GM18499 (cell line): Measurements from ENCODE around the gene PHAX.
"Not testable (repeated sequence)": the region's sequence is repeated elsewhere in the genome, so short reads cannot be mapped to it uniquely, and the experiment has no call there.

Experiments
- ATAC-seq: cut with Tn5 transposase; IDR thresholded peaks from one replicate; pipeline ENCODE4 v1.9.1; 2021; ENCODE audit warnings: moderate number of reproducible peaks; ENCODE audit not compliant: insufficient read depth, unreplicated experiment

PHAX gene

DNA sequence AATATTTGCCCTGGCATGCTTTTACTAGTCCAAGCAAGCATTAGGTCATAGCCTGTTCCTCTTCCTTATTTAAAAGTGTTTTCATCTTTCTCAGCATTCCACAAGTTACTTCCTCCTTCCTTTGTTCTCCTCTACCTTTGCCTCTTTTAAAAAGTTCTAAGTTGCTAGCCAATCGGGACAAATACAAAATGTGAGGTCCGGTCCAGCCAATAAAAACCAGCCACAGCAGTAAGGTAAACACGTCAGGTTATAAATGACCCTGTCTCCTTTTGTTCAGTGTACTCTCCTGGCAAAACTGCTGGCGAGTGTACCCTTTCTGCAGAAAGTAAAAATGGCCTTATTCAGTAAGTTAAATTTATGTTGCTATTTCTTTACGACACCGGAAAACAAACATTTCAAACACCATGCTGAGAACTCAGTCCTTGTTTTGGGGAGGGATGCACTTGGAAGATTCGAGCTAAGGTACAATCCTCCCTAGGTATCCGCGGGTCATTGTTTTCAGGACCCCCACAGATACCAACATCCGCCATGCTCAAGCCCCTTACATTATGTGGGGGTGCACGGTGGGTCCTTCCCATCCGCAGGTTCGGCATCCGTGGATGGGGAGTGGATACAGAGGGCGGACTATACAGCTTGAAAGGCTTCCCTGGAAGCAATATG, 646 bp upstream of the PHAX start:
- not testable (repeated sequence) for ATAC-seq

DNA sequence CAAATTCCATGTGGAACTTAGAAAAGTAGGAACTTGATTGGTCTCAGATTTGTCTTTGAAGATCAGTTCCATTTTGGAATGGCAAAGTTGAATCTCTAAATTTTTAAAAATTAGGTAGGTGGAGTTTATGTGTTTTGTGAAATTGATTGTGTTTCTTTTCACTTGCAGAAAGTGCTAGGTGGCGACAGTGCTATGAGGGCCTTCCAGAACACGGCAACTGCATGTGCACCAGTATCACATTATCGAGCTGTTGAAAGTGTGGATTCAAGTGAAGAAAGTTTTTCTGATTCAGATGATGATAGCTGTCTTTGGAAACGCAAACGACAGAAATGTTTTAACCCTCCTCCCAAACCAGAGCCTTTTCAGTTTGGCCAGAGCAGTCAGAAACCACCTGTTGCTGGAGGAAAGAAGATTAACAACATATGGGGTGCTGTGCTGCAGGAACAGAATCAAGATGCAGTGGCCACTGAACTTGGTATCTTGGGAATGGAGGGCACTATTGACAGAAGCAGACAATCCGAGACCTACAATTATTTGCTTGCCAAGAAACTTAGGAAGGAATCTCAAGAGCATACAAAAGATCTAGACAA, 2.8 kb downstream of the PHAX start:
- no peak for ATAC-seq

- no peak for ATAC-seq
These were observed 4.8 kb downstream of the PHAX start for GRCh38 chr5:126605525-126605924.

- no peak for ATAC-seq
These were observed 9.4 kb downstream of the PHAX start for GRCh38 chr5:126610160-126610559.

- ATAC-seq, result no peak
These were observed 9.9 kb downstream of the PHAX start for GRCh38 chr5:126610616-126611015.

GRCh38 chr5:126613941-126614592, 13.3 kb downstream of the PHAX start:
- no peak for ATAC-seq

GRCh38 chr5:126615286-126615685, 14.5 kb downstream of the PHAX start:
- ATAC-seq, result peak; percentile 96

DNA sequence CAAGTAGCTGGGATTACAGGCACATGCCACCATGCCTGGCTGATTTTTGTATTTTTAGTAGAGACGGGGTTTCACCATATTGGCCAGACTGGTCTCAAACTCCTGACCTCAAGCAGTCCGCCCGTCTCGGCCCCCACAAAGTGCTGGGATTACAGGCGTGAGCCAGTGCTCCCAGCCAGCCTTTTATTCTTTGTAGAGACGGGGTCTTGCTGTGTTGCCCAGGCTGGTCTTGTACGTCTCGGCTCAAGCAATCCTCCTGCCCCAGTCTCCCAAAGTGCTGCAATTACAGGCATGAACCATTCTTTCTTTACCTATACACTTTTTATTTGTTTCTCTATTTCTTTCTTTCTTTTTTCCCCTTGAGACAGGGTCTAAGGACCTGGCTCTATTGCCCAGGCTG, 16.9 kb downstream of the PHAX start:
- not testable (repeated sequence) for ATAC-seq

- ATAC-seq, result no peak
These were observed 19.0 kb downstream of the PHAX start for GRCh38 chr5:126619781-126620180.

GRCh38 chr5:126624534-126624933, 23.8 kb downstream of the PHAX start:
- ATAC-seq, result no peak

- no peak for ATAC-seq
These were observed 27.4 kb downstream of the PHAX start for GRCh38 chr5:126628102-126628501.

DNA sequence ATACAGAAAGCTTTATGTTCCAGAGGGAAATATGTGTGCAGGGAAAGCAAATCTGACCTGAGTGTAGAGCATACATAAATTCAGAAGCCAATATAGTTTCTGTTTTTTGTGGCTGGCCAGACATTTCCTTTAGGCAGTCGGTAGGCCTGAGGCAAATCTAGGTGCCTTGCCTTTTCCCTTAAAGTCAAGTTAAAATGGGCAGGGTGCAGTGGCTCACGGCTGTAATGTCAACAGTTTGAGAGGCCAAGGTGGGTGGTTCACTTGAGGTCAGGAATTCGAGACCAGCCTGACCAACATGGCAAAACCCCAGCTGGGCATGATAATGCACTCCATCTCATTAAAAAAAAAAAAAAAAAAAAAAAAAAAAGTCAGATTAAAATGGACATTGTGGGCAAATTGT, 31.2 kb downstream of the PHAX start:
- ATAC-seq, result no peak

GRCh38 chr5:126633552-126633951, 32.8 kb downstream of the PHAX start:
- no peak for ATAC-seq

DNA sequence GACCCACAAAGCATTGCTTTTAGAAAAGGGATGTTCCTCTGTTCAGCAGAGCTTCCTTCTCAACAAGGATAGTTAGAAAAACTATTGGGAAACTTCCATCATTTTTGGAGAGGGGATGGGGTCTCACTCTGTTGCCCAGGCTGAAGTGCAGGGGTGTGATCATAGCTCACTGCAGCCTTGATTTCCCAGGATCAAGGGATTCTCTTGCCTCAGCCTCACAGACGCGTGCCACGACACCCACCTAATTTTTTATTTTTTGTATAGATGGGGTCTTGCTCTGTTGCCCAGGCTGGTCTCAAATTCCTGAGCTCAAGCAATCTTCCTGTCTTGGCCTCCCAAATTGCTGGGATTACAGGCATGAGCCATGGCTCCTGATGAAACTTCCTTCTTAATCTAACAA, 34.8 kb downstream of the PHAX start:
- no peak for ATAC-seq

- no peak for ATAC-seq
These were observed 36.2 kb downstream of the PHAX start for GRCh38 chr5:126636956-126637355.

GRCh38 chr5:126640866-126641265, 40.1 kb downstream of the PHAX start:
- no peak for ATAC-seq

DNA sequence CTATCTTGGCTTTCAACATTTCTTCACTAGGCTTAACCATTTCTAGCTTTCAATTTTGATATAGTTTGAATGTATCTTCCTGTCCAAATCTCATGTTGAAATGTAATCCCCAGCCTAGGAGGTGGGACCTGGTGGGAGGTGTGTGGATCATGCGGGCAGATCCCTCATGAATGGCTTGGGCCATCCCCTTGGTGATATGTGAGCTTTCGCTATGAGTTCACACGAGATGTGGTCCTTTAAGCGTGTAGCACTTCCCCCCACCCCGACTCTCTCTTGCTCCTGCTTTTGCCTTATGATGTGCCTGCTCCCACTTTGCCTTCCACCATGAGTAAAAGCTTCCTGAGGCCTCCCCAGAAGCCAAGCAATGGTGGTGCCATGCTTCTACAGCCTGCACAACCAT, 40.6 kb downstream of the PHAX start:
- no peak for ATAC-seq

- ATAC-seq, result no peak
These were observed 44.4 kb downstream of the PHAX start for GRCh38 chr5:126645132-126645531.

GRCh38 chr5:126647071-126647470, 46.3 kb downstream of the PHAX start:
- no peak for ATAC-seq

DNA sequence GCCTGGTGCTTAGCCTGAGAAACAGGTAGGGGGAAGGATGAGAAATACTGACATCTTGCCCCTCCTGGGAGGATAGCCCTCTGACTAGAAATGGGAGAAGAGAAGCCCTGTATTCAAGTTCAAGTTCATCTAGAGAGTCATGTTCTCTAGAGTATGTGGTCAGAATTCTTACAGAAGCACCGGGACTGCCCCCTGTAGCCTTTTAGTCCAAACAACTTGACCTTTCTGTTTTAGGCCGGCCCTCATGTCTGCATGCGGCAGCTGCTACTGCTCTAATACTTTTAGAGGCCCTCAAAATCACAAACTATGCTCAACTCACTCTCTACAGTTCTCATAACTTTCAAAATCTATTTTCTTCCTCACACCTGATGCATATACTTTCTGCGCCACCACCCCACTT, 47.7 kb downstream of the PHAX start:
- ATAC-seq, result no peak

DNA sequence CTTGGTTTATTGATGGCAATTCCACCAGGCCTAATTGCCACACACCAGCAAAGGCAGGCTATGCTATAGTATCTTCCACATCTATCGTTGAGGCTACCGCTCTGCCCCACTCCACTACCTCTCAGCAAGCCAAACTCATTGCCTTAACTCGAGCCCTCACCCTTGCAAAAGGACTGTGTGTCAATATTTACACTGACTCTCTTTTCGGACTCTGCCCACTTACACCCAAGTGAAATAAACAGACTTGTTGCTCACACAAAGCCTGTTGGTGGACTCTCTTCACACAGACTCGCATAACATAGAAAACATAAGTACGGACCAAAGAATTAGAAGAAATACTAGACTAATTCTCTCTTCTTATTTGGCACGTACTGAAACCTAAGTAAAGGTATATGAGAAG, 48.3 kb downstream of the PHAX start:
- not testable (repeated sequence) for ATAC-seq

DNA sequence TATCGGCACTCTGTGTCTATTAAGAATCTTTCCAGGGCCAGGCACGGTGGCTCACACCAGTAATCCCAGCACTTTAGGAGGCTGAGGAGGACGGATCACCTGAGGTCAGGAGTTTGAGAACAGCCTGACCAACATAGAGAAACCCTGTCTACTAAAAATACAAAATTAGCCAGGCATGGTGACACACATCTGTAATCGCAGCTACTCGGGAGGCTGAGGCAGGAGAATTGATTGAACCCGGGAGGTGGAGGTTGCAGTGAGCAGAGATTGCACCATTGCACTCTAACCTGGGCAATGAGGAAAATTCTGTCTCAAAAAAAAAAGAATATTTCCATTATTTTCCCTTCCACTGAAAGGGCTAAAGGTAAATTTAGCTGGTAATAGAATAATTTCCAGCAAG, 49.0 kb downstream of the PHAX start:
- ATAC-seq, result not testable (repeated sequence)
